Measurements from ENCODE around the gene ABCC3. TPM values are rescaled to one million over a fixed set of nuclear protein-coding genes. Genes with fewer than 3 reads are reported as not detected.
A peak's percentile ranks its signal among the peaks of the same experiment; 100 is the strongest.

Gene ABCC3
- total and polyA plus RNA-seq, 9 of the 15 experiments (the other 6 are each of a cell fraction or from before 2014, with no cell fraction given), result 0.03 to 1.6 (median 0.42) TPM; not detected in 5

DNA sequence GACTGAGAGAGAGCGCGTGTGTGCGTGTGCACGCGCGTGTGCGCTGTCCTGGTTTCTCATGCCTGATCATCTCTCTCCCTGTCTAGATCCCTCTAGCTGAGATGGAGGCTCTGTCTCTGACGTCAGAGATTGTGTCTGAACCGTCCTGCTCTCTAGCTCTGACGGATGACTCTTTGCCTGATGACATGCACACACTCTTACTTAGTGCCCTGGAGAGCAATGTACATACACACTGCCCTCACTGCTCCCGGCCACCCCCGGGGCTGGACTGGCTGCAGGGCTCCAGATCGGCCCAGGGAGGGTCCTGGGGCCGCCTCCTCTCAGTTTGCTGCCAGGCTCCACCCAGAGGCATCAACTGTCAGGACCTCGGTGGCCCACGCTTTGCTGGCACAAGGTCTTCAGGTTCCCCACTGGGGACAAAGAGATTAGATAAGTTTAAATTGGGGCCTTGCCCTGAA is 13.1 kb upstream of the ABCC3 start:
- WGBS (ENCODE audit: insufficient coverage, low coverage, missing lambda C conversion rate), result 10% methylated on average over 13 of the region's 16 CpGs
- ATAC-seq (peak; percentile 6; the same call in 1 of the 3 replicates), FAIRE-seq (peak; percentile 76), DNase-seq (ENCODE audit: extremely low read depth in 1 of 4, low spot score in 3 of 4) (peak in 3 of 4 experiments; percentile 23 to 45 (median 37))
- H3K79me2 ChIP-seq (ENCODE audit: control insufficient read depth, insufficient read depth, low read length), result no peaks in the 10 kb centered on the region
- intact Hi-C loops (cut with micrococcal nuclease), result no loop called here
- no peaks in the 10 kb centered on the region for H3K9me3 ChIP-seq (replicated peaks; ENCODE audit: control insufficient read depth, insufficient read depth, low read depth, low read length)
- in situ Hi-C loops (cut with MboI), result loop anchor here (5.0 kb wide), 1 partner anchor 134 kb away; no protein-coding TSS in a partner anchor
- no peak overlapping the region for H3K27ac ChIP-seq (ENCODE audit: extremely low read depth, low read depth, low read length)
- H3K9ac ChIP-seq (ENCODE audit: insufficient read depth in 1 of 2, low read depth in 2 of 2, low read length in 2 of 2), result peak overlapping the region in 1 of 2 experiments; percentile 6; a peak in 1 of 4 replicates
- ChIA-PET POLR2A (no interaction called here), CTCF (ENCODE audit: low intra/inter-chr PET ratio) (interaction anchor here (1.9 kb wide), 1 partner anchor 70 kb away, joined by 5 read pairs; no protein-coding TSS in a partner anchor)
- H4K20me1 ChIP-seq (replicated peaks; ENCODE audit: control insufficient read depth, insufficient read depth, low read length), result 0 out of 2 replicates have a peak, but pooled peaks cover 4% of the 10 kb centered on the region
- H2AFZ ChIP-seq (ENCODE audit: low read depth, low read length), result peak overlapping the region; percentile 70
- TF ChIP-seq CTBP1 (IDR thresholded peaks at IDR 0.05; ENCODE audit: borderline replicate concordance) (0 out of 2 replicates have a peak, but pooled peaks have one; percentile 13), HLTF (IDR thresholded peaks at IDR 0.05) (no peak), CREB1 (IDR thresholded peaks at IDR 0.05) (peak; percentile 72), CREB1 (CRISPR knock-in tag; IDR thresholded peaks at IDR 0.05) (peak; percentile 82), MTA3 (IDR thresholded peaks at IDR 0.05; ENCODE audit: borderline replicate concordance) (0 out of 2 replicates have a peak, but pooled peaks have one; percentile 47), ZNF586 (CRISPR knock-in tag; conservative IDR thresholded peaks at IDR 0.05) (no peak), CREM (IDR thresholded peaks at IDR 0.05; ENCODE audit: low read depth) (peak; percentile 89), NRF1 (conservative IDR thresholded peaks at IDR 0.05 in 1 of 2, IDR thresholded peaks at IDR 0.05 in 1 of 2) (peak in 1 of 2 experiments; percentile 24; a peak in 2 of 4 replicates), MYNN (IDR thresholded peaks at IDR 0.05) (no peak), MYNN (CRISPR knock-in tag; IDR thresholded peaks at IDR 0.05) (no peak), ATF1 (CRISPR knock-in tag; IDR thresholded peaks at IDR 0.05) (no peak), ATF1 (tag; IDR thresholded peaks at IDR 0.05) (peak; percentile 92)
- no peaks in the 10 kb centered on the region for H3K9me1 ChIP-seq (ENCODE audit: control insufficient read depth, insufficient read depth, low read length)
- peaks cover 15 to 49% of the 10 kb centered on the region in 2 experiments; a peak in 4 of 5 replicates for H3K27me3 ChIP-seq (ENCODE audit: control insufficient read depth in 2 of 2, insufficient read depth in 2 of 2, low read length in 2 of 2)
- no peaks in the 10 kb centered on the region for H3K36me3 ChIP-seq (ENCODE audit: control insufficient read depth, insufficient read depth, low read length)
- peaks cover 7 to 40% of the 10 kb centered on the region in 2 experiments; a peak in 3 of 5 replicates for H3K4me1 ChIP-seq (replicated peaks in 1 of 2; ENCODE audit: control insufficient read depth in 2 of 2, insufficient read depth in 2 of 2, low read length in 2 of 2)
- H3K4me2 ChIP-seq (ENCODE audit: insufficient read depth, low read length), result peak overlapping the region; percentile 21; the same call in 1 of the 2 replicates
- no peak overlapping the region for H3K4me3 ChIP-seq
- no TSS peak for BruUV-seq (replicated peaks)
